Measurements from ENCODE around the gene SIAH2.
A peak's percentile ranks its signal among the peaks of the same experiment; 100 is the strongest.

DNA sequence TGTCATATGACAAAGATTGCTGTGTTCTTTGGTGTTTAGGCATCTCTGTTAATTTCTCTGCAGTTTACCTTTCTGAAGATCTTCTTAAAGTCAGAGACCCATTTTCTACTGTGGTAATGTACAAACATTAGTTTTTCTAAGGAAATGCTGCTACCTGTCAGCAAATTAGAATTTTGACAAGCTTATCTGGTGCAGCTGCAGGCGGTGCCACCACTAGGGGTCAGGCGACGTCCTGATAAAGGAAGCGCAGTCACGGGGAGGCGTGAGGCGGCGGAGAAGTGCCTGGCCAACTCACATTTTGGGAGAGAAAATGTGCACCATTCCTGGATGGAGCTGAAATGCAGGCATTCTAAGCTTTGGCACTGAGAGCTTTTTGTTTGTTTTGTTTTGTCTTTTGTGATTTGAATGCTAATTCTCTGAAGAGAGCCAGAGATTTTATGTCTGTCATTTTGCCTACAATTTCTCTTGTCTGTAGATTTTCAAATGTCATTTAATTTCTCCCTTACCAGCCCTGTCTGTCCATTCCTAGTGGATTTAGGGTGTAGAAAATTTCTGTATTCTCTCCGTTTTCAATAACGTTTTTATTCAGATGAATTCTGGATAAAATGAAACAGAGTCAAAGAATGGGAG, 24.9 kb upstream of the SIAH2 start:
- TF ChIP-seq CTCF (IDR thresholded peaks at IDR 0.05) (peak; percentile 97), POLR2AphosphoS5 (IDR thresholded peaks at IDR 0.05; ENCODE audit: low read depth, low read length) (no peak), SIN3A (IDR thresholded peaks at IDR 0.05; ENCODE audit: borderline replicate concordance, insufficient read depth, low read depth, low read length) (no peak), TCF7L2 (IDR thresholded peaks at IDR 0.05; ENCODE audit: low read depth, low read length) (no peak)
- TF ChIP-seq, protein P1, sequence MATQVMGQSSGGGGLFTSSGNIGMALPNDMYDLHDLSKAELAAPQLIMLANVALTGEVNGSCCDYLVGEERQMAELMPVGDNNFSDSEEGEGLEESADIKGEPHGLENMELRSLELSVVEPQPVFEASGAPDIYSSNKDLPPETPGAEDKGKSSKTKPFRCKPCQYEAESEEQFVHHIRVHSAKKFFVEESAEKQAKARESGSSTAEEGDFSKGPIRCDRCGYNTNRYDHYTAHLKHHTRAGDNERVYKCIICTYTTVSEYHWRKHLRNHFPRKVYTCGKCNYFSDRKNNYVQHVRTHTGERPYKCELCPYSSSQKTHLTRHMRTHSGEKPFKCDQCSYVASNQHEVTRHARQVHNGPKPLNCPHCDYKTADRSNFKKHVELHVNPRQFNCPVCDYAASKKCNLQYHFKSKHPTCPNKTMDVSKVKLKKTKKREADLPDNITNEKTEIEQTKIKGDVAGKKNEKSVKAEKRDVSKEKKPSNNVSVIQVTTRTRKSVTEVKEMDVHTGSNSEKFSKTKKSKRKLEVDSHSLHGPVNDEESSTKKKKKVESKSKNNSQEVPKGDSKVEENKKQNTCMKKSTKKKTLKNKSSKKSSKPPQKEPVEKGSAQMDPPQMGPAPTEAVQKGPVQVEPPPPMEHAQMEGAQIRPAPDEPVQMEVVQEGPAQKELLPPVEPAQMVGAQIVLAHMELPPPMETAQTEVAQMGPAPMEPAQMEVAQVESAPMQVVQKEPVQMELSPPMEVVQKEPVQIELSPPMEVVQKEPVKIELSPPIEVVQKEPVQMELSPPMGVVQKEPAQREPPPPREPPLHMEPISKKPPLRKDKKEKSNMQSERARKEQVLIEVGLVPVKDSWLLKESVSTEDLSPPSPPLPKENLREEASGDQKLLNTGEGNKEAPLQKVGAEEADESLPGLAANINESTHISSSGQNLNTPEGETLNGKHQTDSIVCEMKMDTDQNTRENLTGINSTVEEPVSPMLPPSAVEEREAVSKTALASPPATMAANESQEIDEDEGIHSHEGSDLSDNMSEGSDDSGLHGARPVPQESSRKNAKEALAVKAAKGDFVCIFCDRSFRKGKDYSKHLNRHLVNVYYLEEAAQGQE (IDR thresholded peaks at IDR 0.05; ENCODE audit: insufficient read depth in 1 of 2, low read depth in 2 of 2, low read length in 1 of 2), result no peak
